Peyer's patch (tissue), 4 donors: ENCODE results near the gene BACH1. TPM values are rescaled to one million over a fixed set of nuclear protein-coding genes. Genes with fewer than 3 reads are reported as not detected.
A peak's percentile ranks its signal among the peaks of the same experiment; 100 is the strongest.
"Not testable (repeated sequence)": the region's sequence is repeated elsewhere in the genome, so short reads cannot be mapped to it uniquely, and the experiment has no call there.

Experiments
- DNase-seq, 3 donors: peaks; one replicate each; pipeline ENCODE4 v3.0.0-alpha.2; 2017 to 2019
- H3K27ac ChIP-seq, 4 donors: fragments of 200-600 bp; sonication (generic); one replicate each; pipeline ENCODE4 v1.5.1; 2016 to 2019
- H3K27me3 ChIP-seq, 2 donors: fragments of 200-600 bp; sonication (generic); one replicate each; pipeline ENCODE4 v1.5.1; 2019
- H3K36me3 ChIP-seq, 3 donors: fragments of 200-600 bp; sonication (generic); one replicate each; pipeline ENCODE4 v1.5.1; 2016 to 2019
- H3K4me1 ChIP-seq, 4 donors: fragments of 200-600 bp; sonication (generic); one replicate each; pipeline ENCODE4 v1.5.1; 2016 to 2019
- H3K4me3 ChIP-seq, 4 donors: fragments of 200-600 bp; sonication (generic); 1 replicate in 3 of 4; 2 replicates in 1 of 4; pipeline ENCODE4 v1.5.1; 2016 to 2019; ENCODE audit warnings: mild to moderate bottlenecking in 1 of 4
- H3K9me3 ChIP-seq, 4 donors: fragments of 200-600 bp; sonication (generic); one replicate each; pipeline ENCODE4 v1.5.1; 2016 to 2019; ENCODE audit warnings: mild to moderate bottlenecking in 1 of 4
- POLR2A ChIP-seq, 2 donors: fragments of 450-650 bp; IDR thresholded peaks; one replicate each; pipeline ENCODE4 v1.5.1; 2017; ENCODE audit warnings: antibody characterized with exemption in 2 of 2, mild to moderate bottlenecking in 2 of 2, moderate library complexity in 2 of 2
- total RNA-seq, 4 donors: library from RNA; depleted of rRNA; stranded (reverse); fragments of >200 nt; gene quantifications; one replicate each; pipeline ENCODE4 v1.1.0, GENCODE V29; 2016
- TF ChIP-seq, protein P1 (sequence below), 6 experiments: fragments of 450-650 bp in 4 of 6; fragments of 200-600 bp in 2 of 6; sonication (generic) in 1 of 6; IDR thresholded peaks; one replicate each; pipeline ENCODE4 v1.5.1; 2017 to 2019; ENCODE audit warnings: antibody characterized with exemption in 6 of 6, mild to moderate bottlenecking in 3 of 6, moderate library complexity in 1 of 6

Gene BACH1
- total RNA-seq: 10 to 100 TPM; 52.8 to 72.7 (median 68.3) TPM

DNA sequence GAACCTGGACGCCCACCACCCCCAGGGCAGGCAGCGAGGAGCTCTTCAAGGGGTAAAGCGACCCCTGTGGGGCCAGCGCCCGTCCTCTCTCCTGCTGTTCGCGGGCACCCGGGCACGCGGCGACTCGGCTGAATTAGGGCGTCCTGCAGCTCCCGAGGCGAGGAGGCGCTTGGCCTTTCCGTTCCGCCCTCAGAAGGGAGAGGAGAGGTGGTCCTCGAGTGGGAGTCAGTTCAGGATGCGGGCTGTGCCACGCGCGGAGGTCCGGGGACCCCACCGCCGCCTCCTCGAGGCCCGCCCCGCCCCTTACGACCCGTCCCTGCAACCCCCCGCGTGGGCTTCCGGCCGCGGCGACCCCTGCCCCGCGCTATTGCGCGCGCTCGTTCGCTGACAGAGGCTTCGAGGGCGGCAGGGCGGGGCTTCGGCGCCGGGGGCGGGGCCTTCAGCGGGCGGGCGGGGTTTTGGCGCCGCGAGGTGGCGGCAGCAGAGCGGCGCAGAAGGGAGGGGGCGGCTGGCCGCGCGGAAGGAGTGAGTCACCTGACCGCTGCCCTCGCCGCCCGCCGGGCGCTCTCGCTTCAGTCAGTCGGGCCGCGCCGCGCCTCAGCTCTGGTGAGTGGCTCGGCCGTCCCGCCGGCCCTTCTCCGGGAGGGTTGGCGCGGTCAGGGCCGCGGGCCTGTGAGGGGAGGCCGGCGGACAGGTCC lies at the start of gene BACH1:
Gene BACH1 (plus strand): TSS at position 575 of the 698 bp plus-strand sequence. CDS start 22,359 bp downstream, outside the sequence.
- Histone ChIP-seq H3K27me3 (no peaks in the 10 kb centered on the region), H3K4me1 (peaks cover 0 to 38% (median 8%) of the 10 kb centered on the region in 4 donors)
- TF ChIP-seq POLR2A (IDR thresholded peaks at IDR 0.05): peak; percentile 76 to 94
- TF ChIP-seq, protein P1, sequence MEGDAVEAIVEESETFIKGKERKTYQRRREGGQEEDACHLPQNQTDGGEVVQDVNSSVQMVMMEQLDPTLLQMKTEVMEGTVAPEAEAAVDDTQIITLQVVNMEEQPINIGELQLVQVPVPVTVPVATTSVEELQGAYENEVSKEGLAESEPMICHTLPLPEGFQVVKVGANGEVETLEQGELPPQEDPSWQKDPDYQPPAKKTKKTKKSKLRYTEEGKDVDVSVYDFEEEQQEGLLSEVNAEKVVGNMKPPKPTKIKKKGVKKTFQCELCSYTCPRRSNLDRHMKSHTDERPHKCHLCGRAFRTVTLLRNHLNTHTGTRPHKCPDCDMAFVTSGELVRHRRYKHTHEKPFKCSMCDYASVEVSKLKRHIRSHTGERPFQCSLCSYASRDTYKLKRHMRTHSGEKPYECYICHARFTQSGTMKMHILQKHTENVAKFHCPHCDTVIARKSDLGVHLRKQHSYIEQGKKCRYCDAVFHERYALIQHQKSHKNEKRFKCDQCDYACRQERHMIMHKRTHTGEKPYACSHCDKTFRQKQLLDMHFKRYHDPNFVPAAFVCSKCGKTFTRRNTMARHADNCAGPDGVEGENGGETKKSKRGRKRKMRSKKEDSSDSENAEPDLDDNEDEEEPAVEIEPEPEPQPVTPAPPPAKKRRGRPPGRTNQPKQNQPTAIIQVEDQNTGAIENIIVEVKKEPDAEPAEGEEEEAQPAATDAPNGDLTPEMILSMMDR (IDR thresholded peaks at IDR 0.05): peak in 5 of 6 experiments; percentile 48 to 62 (median 54)

DNA sequence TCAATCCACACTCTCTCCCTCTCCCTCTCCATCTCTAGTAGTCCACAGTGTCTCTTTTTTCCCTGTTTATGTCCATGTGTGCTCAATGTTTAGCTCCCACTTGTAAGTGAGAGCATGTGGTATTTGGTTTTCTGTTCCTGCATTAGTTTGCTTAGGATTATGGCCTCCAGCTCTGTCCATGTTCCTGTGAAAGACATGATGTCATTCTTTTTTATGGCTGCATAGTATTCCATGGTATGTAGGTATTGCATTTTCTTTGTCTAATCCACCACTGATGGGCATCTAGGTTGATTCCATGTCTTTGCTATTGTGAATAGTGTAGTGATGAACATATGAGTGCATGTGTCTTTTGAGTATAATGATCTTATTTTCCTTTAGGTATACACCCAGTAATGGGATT lies 49.4 kb upstream of the BACH1 start:
- H3K36me3 ChIP-seq, H3K9me3 ChIP-seq, DNase-seq, H3K4me1 ChIP-seq, H3K27me3 ChIP-seq, H3K27ac ChIP-seq, H3K4me3 ChIP-seq: not testable (repeated sequence)

More for the DNA sequence above, at the start of gene BACH1:
- Histone ChIP-seq H3K27ac (peak within 1 kb of the TSS; percentile 91 to 100 (median 98)), H3K9me3 (no peaks in the 10 kb centered on the region), H3K4me3 (peak within 1 kb of the TSS; percentile 75 to 98 (median 84)), H3K36me3 (no peaks in the 10 kb centered on the region)
- DNase-seq: peak; percentile 87 to 95 (median 94)

DNA sequence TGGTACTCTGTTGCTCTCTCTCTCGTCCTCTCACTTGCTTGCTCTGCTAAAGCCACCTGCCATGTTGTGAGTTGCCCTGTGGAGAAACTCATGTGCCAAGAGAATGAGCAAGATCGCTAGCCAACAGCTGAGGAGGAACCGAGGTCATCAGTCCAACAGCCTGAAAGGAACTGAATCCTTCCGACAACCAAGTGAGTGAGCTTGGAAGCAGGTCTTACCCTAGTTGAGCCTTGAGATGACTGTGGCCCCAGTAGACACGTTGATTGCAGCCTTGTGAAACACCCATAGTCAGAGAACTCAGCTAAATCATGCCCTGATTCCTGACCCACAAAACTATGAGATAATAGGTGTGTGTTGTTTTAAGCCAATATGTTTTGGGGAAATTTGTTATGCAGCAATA lies 48.1 kb upstream of the BACH1 start:
- H3K36me3 ChIP-seq: no peaks in the 10 kb centered on the region
- no peaks in the 10 kb centered on the region for H3K4me1 ChIP-seq
- no peak overlapping the region for H3K27ac ChIP-seq
- DNase-seq: no peak
- H3K4me3 ChIP-seq: no peak overlapping the region
- no peaks in the 10 kb centered on the region for H3K27me3 ChIP-seq
- TF ChIP-seq, protein P1 (IDR thresholded peaks at IDR 0.05): no peak
- TF ChIP-seq POLR2A (IDR thresholded peaks at IDR 0.05): no peak
- peaks cover 0 to 12% (median 4%) of the 10 kb centered on the region in 4 donors for H3K9me3 ChIP-seq

DNA sequence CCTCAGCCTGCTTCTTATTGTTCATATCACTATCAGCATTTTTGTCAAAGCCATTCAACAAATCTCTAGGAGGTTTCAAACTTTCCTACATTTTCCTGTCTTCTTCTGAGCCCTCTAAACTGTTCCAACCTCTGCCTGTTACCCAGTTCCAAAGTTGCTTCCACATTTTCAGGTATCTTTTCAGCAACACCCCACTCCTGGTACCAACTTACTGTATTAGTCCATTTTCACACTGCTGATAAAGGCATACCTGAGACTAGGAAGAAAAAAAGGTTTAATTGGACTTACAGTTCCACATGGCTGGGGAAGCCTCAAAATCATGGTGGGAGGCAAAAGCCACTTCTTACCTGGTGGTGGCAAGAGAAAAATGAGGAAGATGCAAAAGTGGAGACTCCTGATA lies 44.9 kb upstream of the BACH1 start:
- not testable (repeated sequence) for H3K4me1 ChIP-seq, H3K4me3 ChIP-seq, H3K27ac ChIP-seq, H3K27me3 ChIP-seq, H3K36me3 ChIP-seq, DNase-seq
- H3K9me3 ChIP-seq: peaks cover 0 to 12% (median 4%) of the 10 kb centered on the region in 4 donors

DNA sequence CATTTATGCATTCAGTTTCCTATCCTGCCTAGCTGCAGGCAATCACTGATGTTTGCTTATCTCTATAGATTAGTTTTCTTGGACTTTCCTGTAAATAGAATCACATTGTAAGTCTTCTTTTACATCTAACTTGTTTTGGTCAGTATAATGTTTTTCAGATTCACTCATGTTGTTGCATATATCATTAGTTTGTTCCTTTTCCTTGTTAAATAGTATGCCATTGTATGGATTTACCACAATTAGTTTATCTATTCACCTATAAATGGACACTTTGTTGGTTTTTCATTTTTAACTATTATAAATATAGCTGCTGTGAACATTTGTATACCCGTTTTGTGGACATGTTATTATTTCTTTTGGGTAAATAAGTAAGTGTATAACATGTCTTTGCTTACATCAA lies 44.2 kb upstream of the BACH1 start:
- no peak for DNase-seq
- Histone ChIP-seq H3K27ac (no peak overlapping the region), H3K4me3 (no peak overlapping the region), H3K9me3 (peaks cover 0 to 12% (median 4%) of the 10 kb centered on the region in 4 donors), H3K27me3 (no peaks in the 10 kb centered on the region), H3K36me3 (no peaks in the 10 kb centered on the region), H3K4me1 (no peaks in the 10 kb centered on the region)
- TF ChIP-seq POLR2A (IDR thresholded peaks at IDR 0.05): no peak
- TF ChIP-seq, protein P1 (IDR thresholded peaks at IDR 0.05): no peak

DNA sequence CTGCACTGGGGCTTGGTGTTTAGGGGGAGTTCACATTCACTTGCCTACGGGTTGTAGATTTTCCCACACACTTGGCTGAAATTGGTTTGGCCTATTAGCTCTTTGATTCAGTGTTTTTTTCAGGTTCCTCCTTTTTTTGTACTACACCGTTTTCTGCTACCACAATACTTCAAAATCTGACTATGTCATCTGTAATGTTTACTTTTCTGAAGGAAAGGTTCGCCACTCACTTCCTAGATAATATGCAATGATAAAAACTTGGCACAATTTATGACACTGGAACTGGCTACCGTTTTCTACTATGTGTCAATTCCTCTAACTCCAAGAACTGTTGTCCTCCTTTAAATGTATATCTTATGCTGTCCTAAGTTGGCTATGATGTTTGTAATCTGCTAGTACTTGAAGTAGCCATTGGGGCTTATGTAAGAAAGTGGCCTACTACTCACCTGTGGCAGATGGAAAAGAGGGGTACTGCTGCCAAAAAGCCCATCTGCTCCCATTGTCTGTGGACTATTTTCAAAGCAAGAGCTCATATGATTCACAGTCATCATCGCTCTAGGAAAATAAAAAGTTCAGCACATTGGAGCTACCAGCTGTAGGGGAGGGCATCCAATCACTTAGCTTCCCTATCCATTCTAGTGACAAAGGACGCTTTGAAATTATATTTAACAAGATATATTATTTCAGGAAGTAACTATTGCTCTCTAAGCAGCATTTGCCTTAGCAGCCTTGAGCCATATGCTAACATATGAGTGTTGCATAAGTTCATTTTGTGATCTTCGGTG lies 42.4 kb upstream of the BACH1 start:
- no peak overlapping the region for H3K27ac ChIP-seq
- TF ChIP-seq POLR2A (IDR thresholded peaks at IDR 0.05): no peak
- TF ChIP-seq, protein P1 (IDR thresholded peaks at IDR 0.05): no peak
- H3K36me3 ChIP-seq: no peaks in the 10 kb centered on the region
- DNase-seq: no peak
- peaks cover 0 to 12% (median 4%) of the 10 kb centered on the region in 4 donors for H3K9me3 ChIP-seq
- H3K4me3 ChIP-seq: no peak overlapping the region
- H3K27me3 ChIP-seq: no peaks in the 10 kb centered on the region
- no peaks in the 10 kb centered on the region for H3K4me1 ChIP-seq
